Neural crest cell (in vitro differentiated cells): Measurements from ENCODE around the gene AVEN. TPM values are rescaled to one million over a fixed set of nuclear protein-coding genes. Genes with fewer than 3 reads are reported as not detected.

ENCODE experiments used
- DNase-seq: peaks from one replicate; pipeline ENCODE4 v3.0.0; 2021; ENCODE audit warnings: low read depth, mixed read lengths, low spot score
- H3K27ac Mint-ChIP-seq: one replicate; pipeline ENCODE4 v1.8.0; 2021; ENCODE audit warnings: mild to moderate bottlenecking, mixed read lengths; ENCODE audit not compliant: unreplicated experiment
- H3K27me3 Mint-ChIP-seq: 2 replicates; pipeline ENCODE4 v1.8.0; 2021; ENCODE audit warnings: low read depth, mild to moderate bottlenecking, mixed read lengths
- H3K36me3 Mint-ChIP-seq: 2 replicates; pipeline ENCODE4 v1.8.0; 2021; ENCODE audit warnings: low read depth, mild to moderate bottlenecking, mixed read lengths
- H3K4me1 Mint-ChIP-seq: 2 replicates; pipeline ENCODE4 v1.8.0; 2021; ENCODE audit warnings: mixed read lengths
- H3K4me3 Mint-ChIP-seq: one replicate; pipeline ENCODE4 v1.8.0; 2021; ENCODE audit warnings: mild to moderate bottlenecking, mixed read lengths
- H3K9me3 Mint-ChIP-seq: 2 replicates; pipeline ENCODE4 v1.8.0; 2021; ENCODE audit warnings: mixed read lengths
- CTCF ChIP-seq: fragments of 200-600 bp; sonication (generic); conservative IDR thresholded peaks from 2 replicates; pipeline ENCODE4 v1.5.0; 2021; ENCODE audit warnings: antibody characterized with exemption, mild to moderate bottlenecking
- total RNA-seq: library from RNA; stranded (reverse); gene quantifications from 2 replicates; pipeline ENCODE4 v1.2.1, GENCODE V29; 2021

AVEN gene
- total RNA-seq, 1 donor from 2014 or later, result 15.0 TPM

- Mint-ChIP-seq H3K36me3 (no peaks in the 10 kb centered on the region), H3K4me3 (no peak overlapping the region), H3K27me3 (no peaks in the 10 kb centered on the region), H3K4me1 (peaks cover 14% of the 10 kb centered on the region), H3K27ac (no peak overlapping the region), H3K9me3 (no peaks in the 10 kb centered on the region)
- TF ChIP-seq CTCF, result no peak
- DNase-seq, result no peak
These were observed 74.4 kb downstream of the AVEN start for GRCh38 chr15:33964665-33965040.

- H3K36me3 Mint-ChIP-seq, result no peaks in the 10 kb centered on the region
- TF ChIP-seq CTCF, result peak; percentile 69
- H3K27ac Mint-ChIP-seq, result no peak overlapping the region
- no peaks in the 10 kb centered on the region for H3K27me3 Mint-ChIP-seq
- H3K4me1 Mint-ChIP-seq, result peaks cover 18% of the 10 kb centered on the region
- H3K4me3 Mint-ChIP-seq, result no peak overlapping the region
- H3K9me3 Mint-ChIP-seq, result no peaks in the 10 kb centered on the region
- no peak for DNase-seq
These were observed 75.0 kb downstream of the AVEN start for GRCh38 chr15:33963831-33964664.

DNA sequence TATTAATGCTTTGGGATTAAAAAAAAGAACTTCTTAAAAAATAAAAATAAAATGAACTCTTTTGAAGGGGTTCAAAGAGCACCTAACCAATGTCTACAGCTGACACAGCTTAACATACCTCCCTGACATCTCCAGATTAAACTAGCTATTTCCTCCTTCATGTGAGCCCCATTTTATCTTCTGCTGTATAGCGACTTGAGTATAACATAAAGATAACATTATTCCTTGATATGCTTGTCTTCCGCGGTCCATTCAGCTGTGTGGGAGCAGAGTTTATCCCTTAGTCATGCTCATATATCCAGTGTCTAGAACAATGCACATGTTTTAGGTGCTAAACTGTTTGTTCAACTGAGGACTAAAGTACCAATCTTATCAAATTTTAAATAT lies 78.5 kb downstream of the AVEN start:
- H3K27ac Mint-ChIP-seq, result no peak overlapping the region
- H3K9me3 Mint-ChIP-seq, result no peaks in the 10 kb centered on the region
- H3K27me3 Mint-ChIP-seq, result no peaks in the 10 kb centered on the region
- DNase-seq, result no peak
- TF ChIP-seq CTCF, result no peak
- peaks cover 12% of the 10 kb centered on the region for H3K4me1 Mint-ChIP-seq
- H3K36me3 Mint-ChIP-seq, result no peaks in the 10 kb centered on the region
- H3K4me3 Mint-ChIP-seq, result no peak overlapping the region

DNA sequence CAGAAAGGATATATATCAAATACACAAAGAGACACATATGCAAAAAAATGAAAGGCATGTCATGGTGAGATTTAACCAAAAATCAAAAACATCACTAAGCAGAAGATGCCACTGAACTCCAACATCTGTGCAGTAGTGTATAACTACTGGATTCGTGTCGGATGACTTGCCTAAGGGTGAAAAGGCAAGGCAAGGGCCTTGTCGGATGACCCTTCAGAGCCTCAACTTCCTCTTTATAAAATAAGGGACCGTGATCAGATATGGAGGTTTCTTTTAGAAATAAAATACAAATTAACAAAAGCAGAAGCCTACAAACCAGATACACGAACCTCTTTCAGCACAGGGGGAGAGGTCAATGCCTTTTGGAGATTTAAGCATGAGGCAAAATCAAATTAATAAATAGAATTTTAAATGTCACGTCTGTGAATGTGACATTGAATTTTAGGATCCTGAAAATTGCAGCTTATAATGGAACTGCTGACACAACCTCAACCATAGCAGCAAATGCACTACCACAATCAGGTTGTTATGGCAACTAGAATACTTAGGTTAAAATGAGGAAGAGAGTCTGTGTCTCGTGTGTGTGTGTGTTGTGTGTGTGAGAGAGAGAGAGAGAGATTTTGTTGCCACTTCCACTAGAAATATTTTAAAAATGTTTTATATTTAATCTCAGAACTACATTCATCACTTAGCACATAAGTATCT lies 79.0 kb downstream of the AVEN start:
- no peaks in the 10 kb centered on the region for H3K27me3 Mint-ChIP-seq
- no peak overlapping the region for H3K4me3 Mint-ChIP-seq
- DNase-seq, result no peak
- peaks cover 12% of the 10 kb centered on the region for H3K4me1 Mint-ChIP-seq
- no peak overlapping the region for H3K27ac Mint-ChIP-seq
- no peak for TF ChIP-seq CTCF
- H3K9me3 Mint-ChIP-seq, result no peaks in the 10 kb centered on the region
- no peaks in the 10 kb centered on the region for H3K36me3 Mint-ChIP-seq

DNA sequence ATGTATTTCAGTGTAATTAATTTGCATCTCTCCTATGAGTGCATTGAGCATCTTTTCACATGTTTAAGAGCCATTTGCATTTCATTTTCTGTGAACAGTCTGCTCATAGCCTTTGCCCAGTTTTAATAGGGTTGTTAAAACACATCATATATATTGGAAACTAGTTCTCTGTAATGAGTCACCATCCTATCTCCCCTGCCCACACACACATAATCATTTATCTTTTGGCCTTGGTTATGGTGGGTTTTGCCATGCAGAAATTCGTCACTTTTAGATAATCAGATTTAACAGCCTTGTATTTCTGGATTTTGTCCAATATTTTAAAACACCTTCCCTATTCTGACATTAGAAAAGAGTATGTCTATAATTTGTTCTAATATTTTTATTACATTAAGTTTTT lies 82.6 kb downstream of the AVEN start:
- Mint-ChIP-seq H3K9me3 (no peaks in the 10 kb centered on the region), H3K4me3 (no peak overlapping the region), H3K4me1 (peaks cover 12% of the 10 kb centered on the region), H3K27ac (no peak overlapping the region), H3K36me3 (no peaks in the 10 kb centered on the region), H3K27me3 (no peaks in the 10 kb centered on the region)
- no peak for TF ChIP-seq CTCF
- DNase-seq, result no peak
